H9 (cell line): ENCODE data around the gene TGFBRAP1. TPM values are rescaled to one million over a fixed set of nuclear protein-coding genes. Genes with fewer than 3 reads are reported as not detected.

Experiments used
- DNase-seq: peaks from one replicate; pipeline ENCODE4 v3.0.0-alpha.2; 2017
- H2AFZ ChIP-seq: one replicate; pipeline ENCODE4 v1.6.1; 2013; ENCODE audit warnings: mild to moderate bottlenecking, low read length, control low read depth, moderate library complexity
- H2AK5ac ChIP-seq: 2 replicates; pipeline ENCODE4 v1.6.1; 2013; ENCODE audit warnings: low read length, control low read depth, mixed read lengths; ENCODE audit not compliant: insufficient read length
- H2BK120ac ChIP-seq: one replicate; pipeline ENCODE4 v1.6.1; 2013; ENCODE audit warnings: low read depth, mild to moderate bottlenecking, low read length, control low read depth, inconsistent platforms; ENCODE audit not compliant: poor library complexity, severe bottlenecking
- H2BK12ac ChIP-seq: 2 replicates; pipeline ENCODE4 v1.6.1; 2013; ENCODE audit warnings: low read length, control low read depth, mixed read lengths, low read depth; ENCODE audit not compliant: insufficient read length
- H2BK15ac ChIP-seq: 2 replicates; pipeline ENCODE4 v1.6.1; 2013; ENCODE audit warnings: low read depth, low read length, control low read depth
- H2BK20ac ChIP-seq: one replicate; pipeline ENCODE4 v1.6.1; 2013; ENCODE audit warnings: low read depth, mild to moderate bottlenecking, low read length, control low read depth, inconsistent platforms; ENCODE audit not compliant: poor library complexity, severe bottlenecking
- H2BK5ac ChIP-seq: 2 replicates; pipeline ENCODE4 v1.6.1; 2013; ENCODE audit warnings: low read length, control low read depth, mixed read lengths; ENCODE audit not compliant: insufficient read length
- H3K14ac ChIP-seq: 2 replicates; pipeline ENCODE4 v1.6.1; 2013; ENCODE audit warnings: low read length, control low read depth; ENCODE audit not compliant: insufficient read depth
- H3K18ac ChIP-seq: 2 replicates; pipeline ENCODE4 v1.6.1; 2013; ENCODE audit warnings: low read depth, mild to moderate bottlenecking, mixed read lengths, low read length, control low read depth; ENCODE audit not compliant: insufficient read length
- H3K23ac ChIP-seq: 2 replicates; pipeline ENCODE4 v1.6.1; 2013; ENCODE audit warnings: low read length, control low read depth, mixed read lengths, low read depth; ENCODE audit not compliant: insufficient read length
- H3K23me2 ChIP-seq: 2 replicates; pipeline ENCODE4 v1.6.1; 2013; ENCODE audit warnings: low read depth, mild to moderate bottlenecking, mixed read lengths, low read length, control low read depth; ENCODE audit not compliant: insufficient read length, poor library complexity, severe bottlenecking
- H3K27ac ChIP-seq: 2 replicates; pipeline ENCODE4 v1.5.1; 2013; ENCODE audit warnings: low read length, control low read depth, mixed read lengths, low read depth; ENCODE audit not compliant: insufficient read length
- H3K27me3 ChIP-seq: 2 replicates; pipeline ENCODE4 v1.6.1; 2013; ENCODE audit warnings: low read length, control low read depth, inconsistent platforms; ENCODE audit not compliant: insufficient read depth
- H3K4ac ChIP-seq: 2 replicates; pipeline ENCODE4 v1.6.1; 2013; ENCODE audit warnings: low read depth, mild to moderate bottlenecking, control low read depth, inconsistent platforms, low read length, moderate library complexity
- H3K4me1 ChIP-seq: 2 replicates; pipeline ENCODE4 v1.6.1; 2013; ENCODE audit warnings: low read length, control low read depth, inconsistent platforms; ENCODE audit not compliant: insufficient read depth
- H3K4me2 ChIP-seq: 2 replicates; pipeline ENCODE4 v1.6.1; 2013; ENCODE audit warnings: low read length, control low read depth, mixed read lengths; ENCODE audit not compliant: insufficient read length, insufficient read depth
- H3K56ac ChIP-seq: 2 replicates; pipeline ENCODE4 v1.6.1; 2013; ENCODE audit warnings: low read depth, mild to moderate bottlenecking, mixed read lengths, low read length, control low read depth; ENCODE audit not compliant: insufficient read length
- H3K79me1 ChIP-seq: 2 replicates; pipeline ENCODE4 v1.6.1; 2013; ENCODE audit warnings: low read depth, mild to moderate bottlenecking, moderate library complexity, low read length, control low read depth, inconsistent platforms; ENCODE audit not compliant: insufficient read depth, poor library complexity, severe bottlenecking
- H3K79me2 ChIP-seq: 2 replicates; pipeline ENCODE4 v1.6.1; 2013; ENCODE audit warnings: low read length, control low read depth, inconsistent platforms; ENCODE audit not compliant: insufficient read depth
- H3K9ac ChIP-seq: 2 replicates; pipeline ENCODE4 v1.6.1; 2013; ENCODE audit warnings: low read length, control low read depth, mixed read lengths; ENCODE audit not compliant: insufficient read length; ENCODE audit errors: extremely low read depth
- H3K9me3 ChIP-seq: one replicate; pipeline ENCODE4 v1.6.1; 2013; ENCODE audit warnings: low read depth, low read length, inconsistent platforms; ENCODE audit not compliant: control insufficient read depth
- H3T11ph ChIP-seq: one replicate; pipeline ENCODE4 v1.6.1; 2013; ENCODE audit warnings: mild to moderate bottlenecking, low read length, control low read depth, inconsistent platforms
- H4K20me1 ChIP-seq: one replicate; pipeline ENCODE4 v1.6.1; 2013; ENCODE audit not compliant: control insufficient read depth, insufficient read length, insufficient read depth
- H4K5ac ChIP-seq: 2 replicates; pipeline ENCODE4 v1.6.1; 2013; ENCODE audit warnings: low read depth, mild to moderate bottlenecking, mixed read lengths, low read length, control low read depth; ENCODE audit not compliant: insufficient read length
- H4K8ac ChIP-seq: replicated peaks from 2 replicates; pipeline ENCODE4 v1.6.1; 2013; ENCODE audit warnings: low read length, control low read depth, mixed read lengths, low read depth; ENCODE audit not compliant: insufficient read length
- H4K91ac ChIP-seq: 2 replicates; pipeline ENCODE4 v1.6.1; 2013; ENCODE audit warnings: low read depth, mild to moderate bottlenecking, moderate library complexity, mixed read lengths, low read length, control low read depth; ENCODE audit not compliant: insufficient read length
- H3K27ac Mint-ChIP-seq, 3 experiments: 2 replicates in 2 of 3; 3 replicates in 1 of 3; pipeline ENCODE4 v1.8.0; 2020 to 2021; ENCODE audit warnings: mixed read lengths in 3 of 3, mild to moderate bottlenecking in 1 of 3, moderate library complexity in 1 of 3
- H3K27me3 Mint-ChIP-seq: 2 replicates; pipeline ENCODE4 v1.8.0; 2021; ENCODE audit warnings: low read depth, mild to moderate bottlenecking, moderate library complexity, mixed read lengths
- H3K36me3 Mint-ChIP-seq, 3 experiments: 2 replicates in 2 of 3; 3 replicates in 1 of 3; pipeline ENCODE4 v1.8.0; 2020 to 2021; ENCODE audit warnings: low read depth in 3 of 3, mixed read lengths in 3 of 3; ENCODE audit not compliant: insufficient read depth in 1 of 3
- H3K4me1 Mint-ChIP-seq, 2 experiments: 2 replicates each; pipeline ENCODE4 v1.8.0; 2020; ENCODE audit warnings: mixed read lengths in 2 of 2
- H3K4me3 Mint-ChIP-seq, 2 experiments: 2 replicates in 1 of 2; 3 replicates in 1 of 2; pipeline ENCODE4 v1.8.0; 2020 to 2021; ENCODE audit warnings: mild to moderate bottlenecking in 2 of 2, mixed read lengths in 2 of 2, moderate library complexity in 1 of 2
- H3K9me3 Mint-ChIP-seq, 2 experiments: 2 replicates in 1 of 2; 3 replicates in 1 of 2; pipeline ENCODE4 v1.8.0; 2020; ENCODE audit warnings: mild to moderate bottlenecking in 2 of 2, mixed read lengths in 2 of 2, moderate library complexity in 1 of 2
- CTCF ChIP-seq: fragments of 200-600 bp; sonication (generic); conservative IDR thresholded peaks from 3 replicates; pipeline ENCODE4 v1.8.0; 2021; ENCODE audit warnings: antibody characterized with exemption, mild to moderate bottlenecking
- WGBS: extraction: QIAGEN DNeasy Blood & Tissue Kit; methylation state at CpG from one replicate; pipeline ENCODE4 v1.1.7; 2013; ENCODE audit warnings: missing lambda C conversion rate, low lambda C conversion rate, mixed read lengths; ENCODE audit not compliant: insufficient read length; ENCODE audit errors: extremely low coverage; 5-methylcytosine and 5-hydroxymethylcytosine counted together
- total RNA-seq: library from RNA; stranded (reverse); gene quantifications from 2 replicates; pipeline ENCODE4 v1.2.1, GENCODE V29; 2021

Gene TGFBRAP1
- total RNA-seq, 1 experiment from 2014 or later = 23.6 TPM

GRCh38 chr2:105328281-105329196, 996 bp downstream of the TGFBRAP1 start:
- Histone ChIP-seq H3K27me3 (no peaks in the 10 kb centered on the region), H3K56ac (no peak overlapping the region), H3K23me2 (peaks cover 12% of the 10 kb centered on the region), H2BK5ac (no peak overlapping the region), H2BK120ac (no peak overlapping the region), H4K20me1 (no peaks in the 10 kb centered on the region), H3K79me1 (no peaks in the 10 kb centered on the region), H2BK15ac (no peak overlapping the region), H3K4me2 (peak overlapping the region; percentile 52), H2BK20ac (no peak overlapping the region), H4K91ac (no peak overlapping the region), H3K9me3 (no peaks in the 10 kb centered on the region), H3K79me2 (peaks cover 7% of the 10 kb centered on the region; the same call in 1 of the 2 replicates), H4K8ac (no peak overlapping the region), H2AK5ac (no peak overlapping the region), H3K23ac (no peak overlapping the region), H3K4me1 (peaks cover 10% of the 10 kb centered on the region; the same call in 1 of the 2 replicates), H4K5ac (no peak overlapping the region), H3K4ac (no peak overlapping the region), H3T11ph (no peak overlapping the region), H3K9ac (no peak overlapping the region), H3K27ac (no peak overlapping the region), H3K18ac (no peak overlapping the region), H2BK12ac (no peak overlapping the region), H2AFZ (no peak overlapping the region), H3K14ac (no peak overlapping the region)
- peak overlapping the region; percentile 10 to 90 (median 24); a peak in 4 of 7 replicates for H3K27ac Mint-ChIP-seq
- DNase-seq = no peak
- peak overlapping the region; percentile 88 to 89 for H3K4me3 Mint-ChIP-seq
- no peak for TF ChIP-seq CTCF
- H3K9me3 Mint-ChIP-seq = no peaks in the 10 kb centered on the region
- peaks cover 33 to 35% of the 10 kb centered on the region in 2 experiments for H3K4me1 Mint-ChIP-seq
- H3K27me3 Mint-ChIP-seq = peaks cover 3% of the 10 kb centered on the region; the same call in 1 of the 2 replicates
- WGBS = no CpG with 5 or more reads among the region's 16 CpGs
- H3K36me3 Mint-ChIP-seq = no peaks in the 10 kb centered on the region; a peak in 2 of 7 replicates
